ENCODE measurements around the gene ATPAF2. TPM values are rescaled to one million over a fixed set of nuclear protein-coding genes. Genes with fewer than 3 reads are reported as not detected.

Gene ATPAF2
- total RNA-seq, 2 experiments from 2014 or later: 28.2 to 37.3 TPM

GRCh38 chr17:18041776-18042175 is 2.8 kb upstream of the ATPAF2 start:
- CTCF ChIA-PET: no interaction called here

GRCh38 chr17:18040261-18040858 is 1.4 kb upstream of the ATPAF2 start:
- POLR2A ChIA-PET: no interaction called here
- CTCF ChIA-PET: no interaction called here

More at GRCh38 chr17:18041776-18042175, 2.8 kb upstream of the ATPAF2 start:
- POLR2A ChIA-PET: no interaction called here

- CTCF ChIA-PET: no interaction called here
- POLR2A ChIA-PET: no interaction called here
Observed at GRCh38 chr17:18039535-18040260, 730 bp upstream of the ATPAF2 start.

GRCh38 chr17:18038149-18038850 is 668 bp downstream of the ATPAF2 start:
- CTCF ChIA-PET: interaction anchor here (0.5 to 1.7 kb wide), 7 partner anchors 11 to 225 kb away, joined by 3 to 4 read pairs (median 3); no protein-coding TSS in a partner anchor

GRCh38 chr17:18037486-18037885 is 1.5 kb downstream of the ATPAF2 start:
- CTCF ChIA-PET: interaction anchor here (0.5 to 1.7 kb wide), 5 partner anchors 10 to 119 kb away, joined by 3 to 4 read pairs (median 3); no protein-coding TSS in a partner anchor
- POLR2A ChIA-PET: interaction anchor here (0.7 to 1.0 kb wide), 2 partner anchors 80 to 189 kb away, joined by 4 read pairs; no protein-coding TSS in a partner anchor

More at GRCh38 chr17:18038149-18038850, 668 bp downstream of the ATPAF2 start:
- POLR2A ChIA-PET: interaction anchor here (0.8 to 1.0 kb wide), 2 partner anchors 81 to 202 kb away, joined by 3 to 4 read pairs; no protein-coding TSS in a partner anchor

- CTCF ChIA-PET: interaction anchor here (0.5 kb wide), 2 partner anchors 13 to 167 kb away, joined by 3 read pairs; no protein-coding TSS in a partner anchor
- POLR2A ChIA-PET: interaction anchor here (0.6 kb wide), 2 partner anchors 35 to 733 kb away, joined by 5 to 6 read pairs; no protein-coding TSS in a partner anchor
Observed at GRCh38 chr17:18035704-18036103, 3.3 kb downstream of the ATPAF2 start.

- ChIA-PET POLR2A (interaction anchor here (0.6 to 2.0 kb wide), 4 partner anchors 76 to 663 kb away, joined by 3 to 7 read pairs (median 6); no protein-coding TSS in a partner anchor), CTCF (interaction anchor here (0.7 to 1.8 kb wide), 25 partner anchors 9 to 536 kb away, joined by 3 to 11 read pairs (median 4); partner anchors contain the start of genes DRC3 and TOM1L2)
Observed at GRCh38 chr17:18033442-18034099, 5.4 kb downstream of the ATPAF2 start.

- ChIA-PET CTCF (interaction anchor here (0.7 kb wide), 1 partner anchor 28 kb away, joined by 3 read pairs; no protein-coding TSS in a partner anchor), POLR2A (no interaction called here)
Observed at GRCh38 chr17:18031955-18032354, 7.0 kb downstream of the ATPAF2 start.

GRCh38 chr17:18028952-18029540 is 9.9 kb downstream of the ATPAF2 start:
- ChIA-PET POLR2A (no interaction called here), CTCF (interaction anchor here (1.0 to 1.9 kb wide), 3 partner anchors 129 to 348 kb away, joined by 3 to 5 read pairs (median 3); no protein-coding TSS in a partner anchor)

- ChIA-PET POLR2A (no interaction called here), CTCF (interaction anchor here (1.1 to 1.9 kb wide), 2 partner anchors 137 to 348 kb away, joined by 3 to 5 read pairs; no protein-coding TSS in a partner anchor)
Observed at GRCh38 chr17:18028114-18028951, 10.6 kb downstream of the ATPAF2 start.

- CTCF ChIA-PET: interaction anchor here (0.6 to 1.6 kb wide), 3 partner anchors 11 to 871 kb away, joined by 3 to 4 read pairs (median 4); no protein-coding TSS in a partner anchor
- POLR2A ChIA-PET: no interaction called here
Observed at GRCh38 chr17:18027280-18027679, 11.7 kb downstream of the ATPAF2 start.

- CTCF ChIA-PET: interaction anchor here (0.9 to 1.6 kb wide), 4 partner anchors 12 to 107 kb away, joined by 3 to 4 read pairs (median 4); no protein-coding TSS in a partner anchor
- POLR2A ChIA-PET: interaction anchor here (1.3 kb wide), 1 partner anchor 68 kb away, joined by 4 read pairs; no protein-coding TSS in a partner anchor
Observed at GRCh38 chr17:18025945-18026776, 12.8 kb downstream of the ATPAF2 start.

- POLR2A ChIA-PET: interaction anchor here (1.3 kb wide), 1 partner anchor 67 kb away, joined by 4 read pairs; no protein-coding TSS in a partner anchor
- CTCF ChIA-PET: interaction anchor here (0.9 to 1.3 kb wide), 2 partner anchors 12 to 40 kb away, joined by 3 to 4 read pairs; no protein-coding TSS in a partner anchor
Observed at GRCh38 chr17:18025241-18025944, 13.6 kb downstream of the ATPAF2 start.

- POLR2A ChIA-PET: no interaction called here
- CTCF ChIA-PET: interaction anchor here (1.2 kb wide), 1 partner anchor 13 kb away, joined by 3 read pairs; no protein-coding TSS in a partner anchor
Observed at GRCh38 chr17:18021372-18021771, 17.6 kb downstream of the ATPAF2 start.

GRCh38 chr17:18020971-18021370 is 18.0 kb downstream of the ATPAF2 start:
- CTCF ChIA-PET: interaction anchor here (0.7 kb wide), 1 partner anchor 46 kb away, joined by 3 read pairs; no protein-coding TSS in a partner anchor
- POLR2A ChIA-PET: no interaction called here

- CTCF ChIA-PET: no interaction called here
- POLR2A ChIA-PET: no interaction called here
Observed at GRCh38 chr17:18019838-18020154, 19.2 kb downstream of the ATPAF2 start.
